GM18511 (cell line): Measurements from ENCODE around the gene UBE2E2.

Experiments
- ATAC-seq: cut with Tn5 transposase; IDR thresholded peaks from one replicate; pipeline ENCODE4 v1.9.1; 2021; ENCODE audit warnings: mild to moderate bottlenecking, moderate library complexity; ENCODE audit not compliant: unreplicated experiment

UBE2E2 gene

DNA sequence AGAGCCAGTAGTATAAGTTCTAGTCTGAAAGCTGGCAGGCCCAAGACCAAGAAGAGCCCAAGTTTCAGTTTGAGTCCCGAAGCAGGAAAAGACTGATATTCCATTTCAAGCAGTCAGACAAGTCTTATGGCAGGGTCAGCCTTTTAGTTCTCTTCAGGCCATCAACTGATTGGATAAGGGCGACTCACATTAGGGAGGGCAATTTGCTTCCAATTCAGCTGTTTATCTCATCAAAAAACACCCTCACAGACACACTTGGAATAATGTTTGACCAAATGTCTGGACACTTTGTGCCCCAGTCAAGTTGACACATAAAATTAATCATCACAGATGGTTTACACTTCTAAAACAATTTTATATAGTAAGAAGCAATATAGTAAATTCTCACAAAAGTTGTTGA, 69.7 kb downstream of the UBE2E2 start:
- no peak for ATAC-seq

DNA sequence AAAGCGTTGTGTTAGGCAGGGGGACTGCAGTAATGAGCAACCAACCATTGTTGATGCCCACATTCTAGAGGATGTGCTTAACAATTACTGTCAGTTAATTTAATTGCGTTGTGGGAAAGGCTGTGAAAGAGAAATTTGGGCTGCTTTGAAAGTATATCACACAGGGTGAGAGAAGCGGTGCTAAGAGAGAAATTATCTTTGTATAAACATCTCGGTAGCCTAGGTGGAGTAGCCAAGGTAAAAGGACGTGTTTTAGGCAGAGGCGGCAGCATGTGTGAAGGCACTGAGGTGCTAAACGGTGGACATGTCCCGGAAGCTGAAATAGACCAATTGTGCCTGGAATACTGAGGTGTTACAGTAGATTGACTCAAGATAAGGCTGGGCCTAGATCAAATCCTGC, 71.9 kb downstream of the UBE2E2 start:
- ATAC-seq: no peak

DNA sequence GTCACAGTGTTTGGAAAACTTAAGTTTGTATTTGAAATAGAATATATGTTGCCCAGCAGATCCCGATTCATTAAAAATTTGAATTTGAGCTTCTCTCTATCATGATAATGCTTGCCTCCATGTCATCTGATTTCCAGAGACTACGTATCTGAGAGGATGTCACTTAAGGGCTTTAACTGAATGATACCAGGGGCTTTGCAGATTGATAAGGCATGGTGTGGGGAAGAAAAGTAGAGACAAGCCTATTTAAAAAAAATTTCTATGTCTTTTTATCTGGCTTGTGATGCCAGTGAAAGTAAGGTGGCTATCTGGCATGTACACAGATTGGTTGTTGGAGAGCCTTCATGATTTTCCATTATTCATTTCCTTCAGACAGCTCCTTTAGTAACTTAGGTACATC, 72.7 kb downstream of the UBE2E2 start:
- no peak for ATAC-seq

GRCh38 chr3:23276913-23277658, 74.0 kb downstream of the UBE2E2 start:
- ATAC-seq: no peak

- ATAC-seq: no peak
Measured at GRCh38 chr3:23277688-23278087, 74.6 kb downstream of the UBE2E2 start.

GRCh38 chr3:23283625-23284024, 80.5 kb downstream of the UBE2E2 start:
- no peak for ATAC-seq

DNA sequence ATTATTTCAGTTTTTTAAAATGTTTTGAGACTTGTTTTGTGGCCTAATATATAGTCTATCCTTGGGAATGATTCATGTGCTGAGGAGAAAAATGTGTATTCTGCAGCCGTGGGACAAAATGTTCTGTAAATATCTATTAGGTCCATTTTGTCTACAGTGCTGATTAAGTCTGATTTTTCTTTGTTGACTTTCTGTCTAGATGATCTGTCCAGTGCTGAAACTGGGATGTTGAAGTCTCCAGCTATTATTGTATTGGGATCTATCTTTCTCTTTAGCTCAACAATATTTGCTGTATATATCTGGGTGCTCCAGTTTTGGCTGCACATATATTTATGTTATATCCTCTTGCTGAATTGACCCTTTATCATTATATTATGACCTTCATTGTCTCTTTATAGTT, 85.2 kb downstream of the UBE2E2 start:
- no peak for ATAC-seq

DNA sequence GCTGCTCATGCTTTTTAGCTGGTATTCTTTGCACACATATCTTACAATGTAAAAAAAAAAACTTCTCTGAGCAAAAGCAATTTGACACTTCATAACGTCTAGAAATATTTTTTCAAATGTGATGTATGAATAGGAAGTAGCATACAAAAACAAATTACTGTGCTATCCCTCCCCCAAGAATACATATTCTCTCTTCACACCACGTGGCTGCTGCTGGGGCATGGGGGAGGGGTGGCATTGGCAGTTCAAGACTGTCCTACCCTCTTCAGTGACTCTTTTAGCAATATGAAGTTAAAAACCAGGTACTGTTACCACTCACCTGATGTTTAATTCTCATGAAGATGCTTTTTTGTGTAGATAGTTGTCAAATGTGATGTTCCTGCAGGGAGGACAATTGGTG, 85.6 kb downstream of the UBE2E2 start:
- ATAC-seq: no peak

GRCh38 chr3:23292432-23292831, 89.3 kb downstream of the UBE2E2 start:
- ATAC-seq: no peak

DNA sequence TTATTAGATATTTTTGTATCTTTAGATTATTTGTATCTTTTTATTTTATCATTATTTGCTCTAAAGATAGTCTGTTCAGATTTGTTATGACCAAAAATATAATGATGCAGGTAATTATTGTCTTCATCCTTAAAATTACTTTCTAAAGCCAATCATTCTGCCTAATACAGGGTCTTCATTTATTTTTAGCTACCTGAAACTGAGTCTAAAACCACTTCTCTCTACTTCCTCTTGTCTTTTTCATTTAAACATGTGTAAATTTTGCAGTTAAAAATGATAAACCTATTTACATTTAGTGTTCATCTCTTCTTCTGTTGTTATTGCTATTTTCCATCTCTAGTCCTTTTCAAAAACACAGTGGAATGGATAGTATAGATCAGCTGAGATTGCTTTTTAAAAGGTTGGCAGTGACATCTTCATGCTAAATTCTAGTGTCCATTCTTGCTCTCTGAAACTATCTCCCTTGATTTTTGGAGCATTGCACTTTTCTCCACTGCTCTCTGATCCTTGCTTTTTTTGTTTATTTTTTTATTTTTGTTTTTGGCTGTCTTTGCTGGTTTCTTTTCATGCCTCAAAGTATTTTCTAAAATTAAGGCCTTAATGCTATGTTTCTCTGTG, 91.8 kb downstream of the UBE2E2 start:
- peak; percentile 89 for ATAC-seq

- no peak for ATAC-seq
Measured at GRCh38 chr3:23301819-23302218, 98.7 kb downstream of the UBE2E2 start.

DNA sequence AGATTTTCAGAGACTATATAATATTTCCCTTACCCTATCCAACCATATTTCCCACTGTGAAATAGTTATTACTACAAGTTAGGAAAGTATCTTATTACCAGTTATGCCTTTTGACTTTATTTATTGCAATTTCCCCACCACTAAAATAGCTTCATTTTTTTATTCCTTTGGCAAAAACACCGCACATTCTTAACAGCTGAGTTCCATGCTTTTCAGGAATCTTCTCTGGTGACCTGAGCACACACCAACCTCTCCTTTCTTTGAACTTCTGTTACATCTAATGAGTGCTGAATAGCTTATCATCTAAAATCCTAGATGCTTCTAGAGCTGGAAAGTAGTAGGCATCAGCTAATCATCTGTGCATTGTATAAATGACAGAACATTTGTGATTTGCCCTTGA, 99.1 kb downstream of the UBE2E2 start:
- ATAC-seq: no peak

DNA sequence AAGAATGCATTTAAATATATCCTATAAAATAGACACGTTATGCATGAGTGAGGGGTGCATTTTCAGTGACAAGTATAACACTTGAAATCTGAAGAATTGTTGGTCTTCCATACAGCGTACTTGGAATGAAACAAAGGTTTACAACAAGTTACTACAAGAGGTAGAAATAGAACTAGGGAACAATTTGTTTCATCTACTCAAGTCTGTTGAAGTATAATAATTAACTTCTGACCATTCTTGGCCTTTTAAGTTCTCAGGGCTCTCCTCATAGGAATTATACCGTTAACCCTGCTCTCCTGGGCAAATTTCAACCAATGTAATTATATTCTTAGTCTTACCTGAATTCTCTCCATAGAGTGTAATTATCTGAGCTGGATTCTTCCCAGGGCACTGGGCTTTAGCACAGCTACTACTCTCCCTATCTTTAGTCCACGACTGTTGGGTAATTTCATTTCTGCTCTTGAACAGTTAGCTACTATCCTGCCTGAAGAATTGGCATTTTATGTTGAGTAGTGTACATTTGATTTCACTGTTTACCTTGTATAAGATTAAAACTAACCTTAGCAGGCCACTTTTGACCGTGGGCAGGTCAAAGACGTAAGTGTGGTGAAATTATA, 100.6 kb downstream of the UBE2E2 start:
- no peak for ATAC-seq

GRCh38 chr3:23304424-23304823, 101.3 kb downstream of the UBE2E2 start:
- no peak for ATAC-seq

GRCh38 chr3:23308986-23309625, 106.0 kb downstream of the UBE2E2 start:
- no peak for ATAC-seq

DNA sequence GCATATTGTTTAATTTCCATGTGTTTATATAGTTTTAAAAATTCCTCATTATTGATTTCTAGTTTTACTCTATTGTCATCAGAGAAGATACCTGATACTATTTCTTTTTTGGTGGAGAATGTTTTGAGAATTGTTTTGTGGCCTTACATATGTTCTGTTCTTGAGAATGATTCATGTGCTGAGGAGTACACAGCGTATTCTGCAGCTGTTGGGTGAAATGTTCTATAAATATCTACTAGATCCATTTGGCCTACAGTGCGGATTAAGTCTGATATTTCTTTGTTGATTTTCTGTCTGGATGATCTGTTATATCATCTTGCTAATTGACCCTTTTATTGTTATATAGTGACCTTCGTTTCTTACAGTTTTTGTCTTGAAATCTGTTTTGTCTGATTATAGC, 109.7 kb downstream of the UBE2E2 start:
- ATAC-seq: no peak

DNA sequence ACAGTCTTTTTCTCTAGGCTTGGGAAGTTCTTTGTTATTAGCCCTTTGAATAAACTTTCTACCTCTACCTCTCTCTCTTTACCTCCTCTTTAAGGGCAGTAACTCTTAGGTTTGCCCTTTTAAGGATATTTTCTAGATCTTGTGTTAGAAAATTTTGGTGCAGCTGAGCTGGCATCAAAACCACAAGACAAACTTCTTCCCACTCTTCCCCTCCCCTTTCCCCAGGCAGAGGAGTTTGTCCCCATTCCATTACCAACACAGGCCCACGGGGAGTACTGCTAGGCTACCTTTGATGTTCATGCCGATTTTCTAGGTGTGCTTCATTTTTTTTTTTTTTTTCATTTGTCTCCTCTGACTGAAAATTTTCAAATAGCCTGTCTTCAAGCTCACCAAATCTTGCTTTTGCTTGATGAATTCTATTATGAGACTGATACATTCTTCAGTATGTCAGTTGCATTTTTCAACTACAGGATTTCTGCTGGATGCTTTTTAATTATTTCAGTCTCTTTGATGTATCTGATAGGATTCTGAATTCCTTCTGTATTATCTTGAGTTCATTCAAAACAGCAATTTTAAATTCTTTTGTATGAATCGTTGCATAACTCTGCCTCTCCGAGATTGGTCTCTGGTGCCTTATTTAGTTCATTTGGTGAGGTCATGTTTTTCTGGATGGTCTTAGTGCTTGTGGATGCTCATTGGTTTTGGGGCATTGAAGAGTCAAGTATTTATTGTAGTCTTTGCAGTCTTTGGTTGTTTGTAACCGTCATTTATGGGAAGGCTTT, 112.0 kb downstream of the UBE2E2 start:
- ATAC-seq: no peak

DNA sequence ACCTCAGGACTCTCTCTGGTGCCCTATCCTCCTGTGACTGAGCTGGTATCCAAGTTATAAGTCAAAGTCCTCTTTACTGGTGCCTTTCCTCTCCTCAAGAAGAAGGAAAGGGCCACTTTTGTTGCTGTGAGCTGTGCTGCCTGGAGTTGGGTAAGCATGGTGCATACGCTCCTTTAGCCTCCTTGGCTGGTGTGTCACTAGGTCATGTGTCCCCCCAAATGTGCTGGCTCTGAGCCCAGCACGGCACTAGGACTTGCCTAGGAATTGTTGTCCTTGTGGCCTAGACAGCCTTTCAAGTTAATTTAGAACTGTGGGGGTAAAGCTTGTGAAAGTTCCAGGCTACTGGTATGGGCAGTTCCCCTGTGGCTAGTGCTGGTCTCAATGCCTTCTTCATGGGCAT, 113.8 kb downstream of the UBE2E2 start:
- no peak for ATAC-seq

GRCh38 chr3:23319366-23320312, 116.5 kb downstream of the UBE2E2 start:
- peak; percentile 43 for ATAC-seq
